NCI-H1048 (cell line): Measurements from ENCODE around the gene PDE3B.
"Not testable (repeated sequence)": the region's sequence is repeated elsewhere in the genome, so short reads cannot be mapped to it uniquely, and the experiment has no call there.

ENCODE experiments used
- DNase-seq: peaks from one replicate; lab custom pipeline; 2025; lab: John Stamatoyannopoulos, UW

The PDE3B gene

GRCh38 chr11:14746857-14747395 lies 103.3 kb downstream of the PDE3B start:
- DNase-seq: no peak

- DNase-seq: no peak
Measured at GRCh38 chr11:14748090-14748489, 104.5 kb downstream of the PDE3B start.

- no peak for DNase-seq
Measured at GRCh38 chr11:14750911-14751310, 107.3 kb downstream of the PDE3B start.

- DNase-seq: no peak
Measured at GRCh38 chr11:14751975-14752407, 108.4 kb downstream of the PDE3B start.

DNA sequence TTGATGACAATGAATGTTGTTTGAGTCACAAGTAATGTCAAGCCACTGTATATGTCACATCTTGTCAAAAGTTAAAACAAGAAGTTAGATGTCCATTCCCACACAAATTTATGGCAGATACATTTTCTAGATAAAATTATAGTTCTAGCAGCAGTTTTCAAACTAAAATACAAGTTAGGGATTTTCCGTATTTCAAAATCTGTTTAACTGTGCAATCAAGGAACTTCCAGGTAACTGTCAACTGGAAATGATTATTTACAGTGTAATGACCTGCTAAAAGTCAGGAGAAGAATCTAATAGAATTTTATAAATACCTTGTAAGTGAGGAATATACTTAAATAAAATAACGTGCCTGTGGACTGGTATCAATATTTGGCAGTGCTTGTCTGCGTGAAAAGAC lies 111.5 kb downstream of the PDE3B start:
- no peak for DNase-seq

GRCh38 chr11:14756349-14756748 lies 112.7 kb downstream of the PDE3B start:
- DNase-seq: no peak

DNA sequence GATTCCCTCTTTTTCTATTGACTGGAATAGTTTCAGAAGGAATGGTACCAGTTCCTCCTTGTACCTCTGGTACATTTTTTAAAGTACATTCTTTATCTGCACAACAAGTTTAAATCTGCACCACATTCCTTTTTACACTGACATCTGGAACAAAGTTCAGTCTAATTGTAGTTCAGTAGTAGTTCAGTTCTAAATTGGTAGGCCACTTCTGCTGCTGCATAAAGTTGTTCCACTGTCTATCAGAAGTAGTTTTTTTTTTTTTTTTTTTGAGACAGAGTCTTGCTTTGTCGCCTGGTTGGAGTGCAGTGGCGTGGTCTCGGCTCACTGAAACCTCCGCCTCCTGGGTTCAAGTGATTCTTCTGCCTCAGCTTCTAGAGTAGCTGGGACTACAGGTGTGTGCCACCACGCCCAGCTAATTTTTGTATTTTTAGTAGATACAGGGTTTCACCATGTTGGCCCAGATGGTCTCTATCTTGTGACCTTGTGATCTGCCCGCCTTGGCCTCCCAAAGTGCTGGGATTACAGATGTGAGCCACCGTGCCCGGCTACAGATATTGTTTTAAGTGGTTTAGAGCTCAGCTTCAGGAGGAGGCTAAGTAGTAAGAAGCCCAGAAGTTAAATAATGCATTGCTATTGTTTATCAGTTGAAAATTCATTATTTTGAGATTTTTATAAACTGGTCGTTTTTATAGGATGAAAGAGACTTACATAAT lies 115.9 kb downstream of the PDE3B start:
- not testable (repeated sequence) for DNase-seq

- DNase-seq: no peak
Measured at GRCh38 chr11:14764179-14764578, 120.6 kb downstream of the PDE3B start.

DNA sequence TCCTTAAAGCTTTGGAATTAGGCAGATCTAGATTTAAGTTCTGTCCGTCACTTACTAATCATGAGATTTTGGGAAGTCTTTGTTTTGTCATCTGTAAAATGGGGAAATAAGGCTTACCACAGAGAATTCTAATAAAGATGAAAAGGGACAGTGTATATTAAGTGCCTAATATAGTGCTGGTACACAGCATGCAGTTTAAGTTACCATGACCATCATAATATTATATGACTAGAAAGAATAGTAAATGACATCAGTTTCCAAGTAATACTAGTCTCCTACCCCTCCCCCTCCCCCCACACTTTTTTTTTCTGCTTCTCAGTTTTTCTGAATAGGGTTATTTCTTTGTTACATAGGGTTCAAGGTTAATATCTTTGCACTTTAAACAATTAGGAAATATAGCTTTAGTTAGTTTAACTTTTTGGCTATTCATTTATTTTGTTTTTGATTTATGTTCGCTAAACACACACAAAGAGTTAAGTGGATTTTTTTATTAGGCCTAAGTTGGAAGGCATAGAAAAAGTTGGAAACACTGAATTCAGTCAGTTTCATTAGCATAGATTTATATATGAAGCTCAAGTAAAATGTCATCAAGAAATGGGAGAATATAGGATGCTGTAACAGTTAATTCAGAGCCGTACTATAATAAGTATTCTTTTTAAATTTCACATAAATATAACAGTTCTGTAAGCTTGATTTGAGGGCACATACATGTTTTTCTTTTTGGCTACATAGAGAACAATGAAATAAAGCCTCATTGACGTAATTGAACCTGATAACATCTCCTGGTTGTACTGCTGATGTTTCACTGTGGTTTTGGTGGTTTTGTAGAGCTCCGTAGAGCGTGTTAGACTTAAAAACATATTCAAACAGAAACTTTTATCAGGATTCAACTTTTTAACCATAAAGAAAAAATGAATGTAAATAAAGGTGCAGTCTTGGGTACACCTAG lies 121.2 kb downstream of the PDE3B start:
- no peak for DNase-seq

- DNase-seq: no peak
Measured at GRCh38 chr11:14766585-14766984, 123.0 kb downstream of the PDE3B start.

GRCh38 chr11:14768526-14769188 lies 125.1 kb downstream of the PDE3B start:
- DNase-seq: no peak

- DNase-seq: no peak
Measured at GRCh38 chr11:14773755-14774154, 130.2 kb downstream of the PDE3B start.

DNA sequence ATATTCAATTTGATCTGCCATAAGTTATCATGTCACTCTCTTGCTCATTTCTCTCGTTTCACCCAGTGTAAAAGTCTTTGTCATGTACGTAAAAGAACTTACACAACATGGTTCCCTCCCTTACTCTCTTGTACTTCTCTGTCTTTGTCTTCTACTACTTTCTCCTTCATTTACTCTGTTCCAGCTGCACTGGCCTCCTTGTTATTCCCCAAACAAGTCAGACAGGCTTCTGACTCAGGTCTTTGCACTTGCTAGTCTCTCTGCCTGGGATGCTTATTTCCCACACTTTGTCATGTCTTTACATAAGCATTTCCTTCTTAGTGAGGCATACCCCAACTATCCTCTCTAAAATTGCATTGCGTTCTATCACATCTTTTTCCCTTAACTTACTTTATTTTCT lies 131.1 kb downstream of the PDE3B start:
- DNase-seq: no peak

- DNase-seq: no peak
Measured at GRCh38 chr11:14775897-14776296, 132.3 kb downstream of the PDE3B start.

GRCh38 chr11:14778460-14778859 lies 134.9 kb downstream of the PDE3B start:
- not testable (repeated sequence) for DNase-seq

DNA sequence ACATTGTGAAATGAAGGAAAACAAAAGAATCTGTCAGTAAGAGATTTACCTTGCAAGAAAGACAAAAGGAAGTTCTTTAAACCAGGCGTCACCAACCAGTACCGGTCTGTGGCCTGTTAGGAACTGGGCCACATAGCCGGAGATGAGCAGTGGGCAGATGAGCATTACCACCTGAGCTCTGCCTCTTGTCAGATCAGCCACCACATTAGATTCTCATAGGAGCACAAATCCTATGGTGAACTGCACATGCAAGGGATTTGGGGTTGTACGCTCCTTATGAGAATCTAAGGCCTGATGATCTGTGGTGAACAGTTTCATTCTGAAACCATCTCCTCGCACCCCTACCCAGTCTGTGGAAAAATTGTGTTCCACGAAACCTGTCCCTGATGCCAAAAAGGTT lies 140.2 kb downstream of the PDE3B start:
- DNase-seq: no peak

- no peak for DNase-seq
Measured at GRCh38 chr11:14784230-14784629, 140.6 kb downstream of the PDE3B start.

DNA sequence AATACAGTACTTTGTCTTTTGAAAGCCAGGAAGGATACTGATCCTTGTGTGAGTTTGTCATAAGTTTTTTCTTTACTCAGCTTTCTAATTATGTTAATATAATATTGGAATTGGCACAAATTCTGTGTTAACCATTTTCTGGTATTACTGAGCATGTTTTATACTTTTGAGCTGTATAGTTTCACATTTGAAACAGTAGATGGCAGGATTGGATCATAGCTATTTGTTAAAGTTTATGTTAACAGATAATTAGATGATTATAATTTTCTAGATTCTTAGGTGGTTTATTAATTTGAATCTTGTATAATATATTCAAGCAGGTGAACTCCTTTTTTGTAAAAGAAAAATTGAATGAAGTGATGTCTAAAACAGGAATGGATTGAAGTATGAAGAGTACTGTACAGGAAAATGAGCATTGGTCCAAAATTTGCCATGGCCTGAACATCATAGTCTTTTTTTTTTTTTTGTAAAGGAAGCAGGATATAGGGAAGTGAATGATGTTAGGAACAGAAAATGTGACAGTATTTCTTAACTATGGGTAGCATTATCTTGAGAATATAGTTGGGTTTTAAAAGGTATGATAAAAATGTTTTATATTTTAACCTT lies 146.4 kb downstream of the PDE3B start:
- no peak for DNase-seq

DNA sequence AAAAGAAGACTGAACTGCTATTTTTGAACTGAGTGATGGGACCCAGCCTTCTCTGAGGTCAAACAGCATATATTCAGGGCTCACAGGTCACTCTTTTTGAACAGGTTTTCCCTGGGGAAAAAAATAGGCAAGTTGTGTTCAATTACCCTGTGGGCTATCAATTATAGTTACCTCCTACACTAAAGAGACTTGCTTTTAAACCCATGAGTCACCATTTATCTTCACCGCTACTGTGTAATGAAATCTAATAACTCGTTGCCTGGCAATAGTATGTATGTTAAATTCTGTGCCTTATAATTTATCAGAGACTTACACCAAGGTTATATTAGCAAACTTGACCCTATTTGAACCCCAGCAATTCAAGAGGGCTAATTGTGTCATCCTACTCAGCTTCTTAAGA lies 149.9 kb downstream of the PDE3B start:
- no peak for DNase-seq

- not testable (repeated sequence) for DNase-seq
Measured at GRCh38 chr11:14796028-14796427, 152.4 kb downstream of the PDE3B start.

- no peak for DNase-seq
Measured at GRCh38 chr11:14803846-14804245, 160.2 kb downstream of the PDE3B start.

DNA sequence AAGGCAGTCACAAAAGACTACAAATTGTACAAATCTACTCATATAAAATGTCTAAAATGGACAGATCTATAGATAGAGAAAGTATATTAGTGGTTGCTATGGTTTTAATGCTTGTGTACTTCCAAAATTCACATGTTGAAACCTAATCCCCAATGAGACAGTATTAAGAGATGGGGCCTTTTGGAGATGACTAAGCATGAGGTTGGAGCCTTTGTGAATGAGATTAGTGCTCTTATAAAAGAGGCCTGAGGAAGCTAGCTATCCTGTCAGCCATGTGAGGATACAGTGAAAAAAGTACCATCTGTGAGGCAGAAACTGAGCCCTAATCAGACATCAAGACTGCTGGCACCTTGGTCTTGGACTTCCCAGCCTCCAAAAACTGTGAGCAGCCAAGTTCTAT lies 165.9 kb downstream of the PDE3B start:
- no peak for DNase-seq
